Measurements from ENCODE around the gene STX12. TPM values are rescaled to one million over a fixed set of nuclear protein-coding genes. Genes with fewer than 3 reads are reported as not detected.

The STX12 gene
- total RNA-seq, 1 experiment from 2014 or later, result 19.6 TPM

- Mint-ChIP-seq H3K27ac (ENCODE audit: unreplicated experiment) (no peak overlapping the region), H3K4me3 (ENCODE audit: unreplicated experiment) (no peak overlapping the region), H3K36me3 (ENCODE audit: insufficient read depth, unreplicated experiment) (no peaks in the 10 kb centered on the region), H3K27me3 (ENCODE audit: insufficient read depth, unreplicated experiment) (no peaks in the 10 kb centered on the region), H3K4me1 (ENCODE audit: low read depth, unreplicated experiment) (peaks cover 6% of the 10 kb centered on the region), H3K9me3 (ENCODE audit: unreplicated experiment) (no peaks in the 10 kb centered on the region)
- Histone ChIP-seq H3K27me3 (replicated peaks; ENCODE audit: control insufficient read depth, insufficient read depth, low read length) (no peaks in the 10 kb centered on the region), H3K4me1 (no peaks in the 10 kb centered on the region), H3K36me3 (ENCODE audit: control insufficient read depth, insufficient read depth, low read length) (no peaks in the 10 kb centered on the region), H3K9me3 (no peaks in the 10 kb centered on the region), H3K4me3 (ENCODE audit: low read depth, low read length) (no peak overlapping the region)
- DNase-seq, result no peak
- POLR2A ChIA-PET, result no interaction called here
- no TSS peak for BruUV-seq (replicated peaks)
- intact Hi-C loops (cut with micrococcal nuclease; ENCODE audit: unreplicated experiment), result no loop called here
- no peak for TF ChIP-seq CTCF (IDR thresholded peaks at IDR 0.05; ENCODE audit: insufficient read depth in 1 of 2, low read depth in 1 of 2, low read length in 1 of 2, severe bottlenecking in 1 of 2, unreplicated experiment in 1 of 2)
- CTCF ChIA-PET, result no interaction called here
Measured at GRCh38 chr1:27864264-27864895, 91.4 kb downstream of the STX12 start.

DNA sequence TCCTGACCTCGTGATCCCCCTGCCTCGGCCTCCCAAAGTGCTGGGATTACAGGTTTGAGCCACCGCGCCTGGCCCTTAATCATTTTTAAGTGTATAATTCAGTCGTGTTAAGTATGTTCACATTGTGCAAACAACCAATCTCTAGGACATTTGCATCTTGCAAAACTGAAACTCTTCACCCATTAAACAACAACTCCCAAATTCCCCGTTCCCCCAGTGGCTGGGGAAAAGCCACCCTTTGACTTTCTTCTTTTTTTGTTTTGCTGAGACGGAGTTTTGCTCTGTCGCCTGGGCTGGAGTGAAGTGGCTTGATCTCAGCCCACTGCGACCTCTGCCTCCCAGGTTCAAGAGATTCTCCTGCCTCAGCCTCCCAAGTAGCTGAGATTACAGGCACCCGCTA, 92.8 kb downstream of the STX12 start:
- H3K9me3 Mint-ChIP-seq (ENCODE audit: unreplicated experiment), result no peaks in the 10 kb centered on the region
- Histone ChIP-seq H3K4me3 (ENCODE audit: low read depth, low read length) (no peak overlapping the region), H3K36me3 (ENCODE audit: control insufficient read depth, insufficient read depth, low read length) (no peaks in the 10 kb centered on the region), H3K4me1 (no peaks in the 10 kb centered on the region), H3K27me3 (replicated peaks; ENCODE audit: control insufficient read depth, insufficient read depth, low read length) (no peaks in the 10 kb centered on the region), H3K9me3 (no peaks in the 10 kb centered on the region)
- POLR2A ChIA-PET, result no interaction called here
- peaks cover 6% of the 10 kb centered on the region for H3K4me1 Mint-ChIP-seq (ENCODE audit: low read depth, unreplicated experiment)
- CTCF ChIA-PET, result no interaction called here
- H3K4me3 Mint-ChIP-seq (ENCODE audit: unreplicated experiment), result no peak overlapping the region
- TF ChIP-seq CTCF (IDR thresholded peaks at IDR 0.05; ENCODE audit: insufficient read depth in 1 of 2, low read depth in 1 of 2, low read length in 1 of 2, severe bottlenecking in 1 of 2, unreplicated experiment in 1 of 2), result no peak
- no peaks in the 10 kb centered on the region for H3K36me3 Mint-ChIP-seq (ENCODE audit: insufficient read depth, unreplicated experiment)
- H3K27me3 Mint-ChIP-seq (ENCODE audit: insufficient read depth, unreplicated experiment), result no peaks in the 10 kb centered on the region
- H3K27ac Mint-ChIP-seq (ENCODE audit: unreplicated experiment), result no peak overlapping the region
- no peak for DNase-seq
- no TSS peak for BruUV-seq (replicated peaks)
- intact Hi-C loops (cut with micrococcal nuclease; ENCODE audit: unreplicated experiment), result no loop called here

GRCh38 chr1:27868556-27868931, 95.5 kb downstream of the STX12 start:
- no peaks in the 10 kb centered on the region for H3K9me3 ChIP-seq
- no peaks in the 10 kb centered on the region for H3K36me3 ChIP-seq (ENCODE audit: control insufficient read depth, insufficient read depth, low read length)
- H3K4me1 Mint-ChIP-seq (ENCODE audit: low read depth, unreplicated experiment), result peaks cover 13% of the 10 kb centered on the region
- intact Hi-C loops (cut with micrococcal nuclease; ENCODE audit: unreplicated experiment), result no loop called here
- TF ChIP-seq CTCF (IDR thresholded peaks at IDR 0.05; ENCODE audit: insufficient read depth in 1 of 2, low read depth in 1 of 2, low read length in 1 of 2, severe bottlenecking in 1 of 2, unreplicated experiment in 1 of 2), result no peak
- H3K27me3 ChIP-seq (replicated peaks; ENCODE audit: control insufficient read depth, insufficient read depth, low read length), result no peaks in the 10 kb centered on the region
- DNase-seq, result no peak
- no peak overlapping the region for H3K4me3 ChIP-seq (ENCODE audit: low read depth, low read length)
- no peaks in the 10 kb centered on the region for H3K4me1 ChIP-seq
- no peaks in the 10 kb centered on the region for H3K36me3 Mint-ChIP-seq (ENCODE audit: insufficient read depth, unreplicated experiment)
- H3K27me3 Mint-ChIP-seq (ENCODE audit: insufficient read depth, unreplicated experiment), result no peaks in the 10 kb centered on the region
- H3K9me3 Mint-ChIP-seq (ENCODE audit: unreplicated experiment), result no peaks in the 10 kb centered on the region
- BruUV-seq (replicated peaks), result no TSS peak
- H3K4me3 Mint-ChIP-seq (ENCODE audit: unreplicated experiment), result no peak overlapping the region
- CTCF ChIA-PET, result no interaction called here
- POLR2A ChIA-PET, result no interaction called here
- H3K27ac Mint-ChIP-seq (ENCODE audit: unreplicated experiment), result no peak overlapping the region

Data from Caco-2 (cell line).